GM21447 (cell line): ENCODE measurements around the gene FAM131B.

ENCODE experiments used
- ATAC-seq: cut with Tn5 transposase; IDR thresholded peaks from one replicate; pipeline ENCODE4 v1.9.1; 2021; ENCODE audit not compliant: unreplicated experiment

FAM131B gene

DNA sequence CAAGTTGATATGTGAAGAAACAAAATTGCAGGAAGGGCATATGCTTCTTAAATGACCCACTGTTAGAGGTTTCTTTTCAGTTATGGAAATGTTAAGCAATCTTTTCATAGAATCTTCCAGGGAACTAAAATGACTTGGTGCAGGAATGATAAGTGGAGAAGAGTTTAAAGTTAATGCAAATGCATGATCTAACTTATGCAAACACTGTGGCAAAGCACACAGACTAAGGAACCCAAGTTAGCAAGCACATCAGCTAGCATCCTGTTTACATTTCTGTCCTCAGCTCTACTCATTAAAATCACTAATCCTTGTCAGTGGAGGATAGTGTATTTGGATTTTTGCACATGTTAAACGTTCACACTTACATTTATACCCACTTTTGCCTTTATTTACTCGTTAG lies 37.3 kb downstream of the FAM131B start:
- peak; percentile 62 for ATAC-seq

DNA sequence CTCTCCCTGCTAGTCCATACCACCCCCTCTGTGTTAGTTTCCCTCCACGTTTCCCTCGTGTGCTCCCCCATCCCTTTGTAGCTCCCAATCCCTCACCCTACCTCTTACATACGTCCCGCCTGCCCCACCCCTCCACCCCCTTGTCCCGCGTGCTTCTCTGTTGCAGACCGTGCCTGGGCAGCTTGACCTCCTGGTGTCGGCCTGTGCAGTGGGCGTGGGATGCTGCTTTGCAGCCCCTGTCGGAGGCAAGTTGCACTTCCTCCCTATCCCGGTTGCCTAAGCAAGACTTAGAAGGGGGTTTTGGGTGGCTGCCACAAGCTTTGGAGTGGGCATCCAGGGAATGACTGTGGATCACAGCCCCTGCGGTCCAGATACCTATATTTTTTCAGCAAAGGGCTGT lies 38.9 kb downstream of the FAM131B start:
- ATAC-seq, result no peak

DNA sequence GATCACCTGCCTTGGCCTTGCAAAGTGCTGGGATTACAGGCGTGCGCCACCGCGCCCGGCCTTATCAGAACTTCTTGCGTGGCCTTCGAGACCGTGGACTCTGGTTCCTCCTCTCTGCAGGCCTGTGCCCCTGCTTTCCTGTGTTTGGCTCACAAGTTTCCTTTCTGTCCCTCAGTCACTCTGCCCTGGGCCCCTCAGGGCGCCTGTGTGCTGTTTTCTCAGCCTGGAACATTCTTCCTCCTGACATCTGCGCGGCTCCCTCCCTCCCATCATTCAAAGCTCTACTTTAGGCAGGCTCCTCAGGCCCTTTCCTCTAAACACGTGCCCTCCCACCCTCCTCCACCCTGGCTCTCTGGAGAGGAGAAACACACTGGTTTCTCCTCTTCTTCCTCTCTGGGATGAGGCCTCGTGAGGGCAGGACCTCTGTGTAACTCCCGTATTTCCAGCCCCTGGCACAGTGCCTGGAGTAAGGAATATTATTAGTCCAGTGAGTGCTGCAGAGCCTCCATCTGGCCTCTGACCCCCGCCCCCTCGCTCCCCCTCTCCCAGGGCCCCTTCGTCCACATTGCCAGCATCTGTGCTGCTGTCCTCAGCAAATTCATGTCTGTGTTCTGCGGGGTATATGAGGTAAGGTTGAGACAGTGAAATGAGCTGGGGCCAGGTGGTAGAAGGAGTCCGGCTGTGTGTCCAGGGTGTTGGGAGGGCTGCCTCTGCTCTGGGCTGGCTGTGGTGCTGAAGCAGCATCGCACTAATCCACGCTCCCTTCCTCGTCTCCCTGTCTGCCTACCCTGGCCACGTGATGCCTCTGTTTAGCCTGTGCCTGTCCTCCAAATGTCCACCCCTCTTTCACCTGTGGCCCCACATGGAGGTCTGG lies 39.5 kb downstream of the FAM131B start:
- no peak for ATAC-seq

DNA sequence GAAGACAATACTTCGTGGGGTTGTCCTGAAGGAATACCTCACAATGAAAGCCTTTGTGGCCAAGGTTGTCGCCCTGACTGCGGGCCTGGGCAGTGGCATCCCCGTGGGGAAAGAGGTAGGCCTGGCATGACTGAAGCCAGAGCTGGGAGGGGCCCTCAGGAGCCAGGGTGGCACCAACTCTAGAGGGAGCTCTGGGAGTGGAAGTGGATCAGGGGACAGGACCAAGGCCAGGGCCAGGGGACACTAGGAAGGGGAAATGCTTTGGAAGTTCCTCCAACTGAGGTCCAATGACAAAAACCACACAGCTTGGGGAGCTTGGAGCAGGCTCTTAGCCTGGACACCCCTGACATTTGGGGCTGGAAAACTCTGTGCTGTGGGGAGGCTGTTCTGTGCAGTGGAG lies 40.8 kb downstream of the FAM131B start:
- no peak for ATAC-seq

DNA sequence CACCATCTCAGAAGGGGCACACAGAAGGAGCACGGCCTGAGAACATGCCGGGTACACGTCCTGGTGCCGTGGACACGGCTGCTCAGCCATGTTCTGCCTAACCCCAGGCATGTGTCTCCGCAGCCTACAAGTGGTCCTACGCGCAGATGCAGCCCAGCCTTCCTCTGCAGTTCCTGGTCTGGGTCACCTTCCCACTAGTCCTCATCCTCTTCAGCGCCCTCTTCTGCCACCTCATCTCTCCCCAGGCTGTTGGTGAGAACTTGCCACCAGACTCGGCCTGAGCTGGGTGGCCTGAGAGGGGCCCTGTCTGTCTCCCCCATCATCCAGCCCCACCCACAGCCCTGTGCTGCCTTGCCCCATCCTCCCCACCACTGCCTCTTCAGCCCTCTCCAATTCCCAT lies 41.3 kb downstream of the FAM131B start:
- no peak for ATAC-seq

DNA sequence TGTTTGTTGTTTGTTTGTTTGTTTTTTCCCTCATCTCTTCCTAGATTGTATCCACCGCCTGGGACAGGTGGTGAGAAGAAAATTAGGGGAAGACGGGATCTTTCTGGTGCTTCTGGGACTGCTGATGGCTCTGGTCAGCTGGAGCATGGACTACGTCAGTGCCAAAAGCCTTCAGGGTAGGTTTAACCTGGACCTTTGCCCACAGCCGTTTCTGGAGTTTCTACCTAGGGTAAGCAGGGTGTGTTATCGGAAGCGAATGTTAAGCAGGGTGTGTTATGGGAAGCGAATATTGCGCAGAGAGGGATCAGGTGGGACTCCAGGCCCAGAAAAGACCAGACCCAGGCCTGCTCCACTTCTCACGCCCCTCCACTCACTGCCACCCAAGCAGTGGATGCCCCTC lies 41.9 kb downstream of the FAM131B start:
- no peak for ATAC-seq

DNA sequence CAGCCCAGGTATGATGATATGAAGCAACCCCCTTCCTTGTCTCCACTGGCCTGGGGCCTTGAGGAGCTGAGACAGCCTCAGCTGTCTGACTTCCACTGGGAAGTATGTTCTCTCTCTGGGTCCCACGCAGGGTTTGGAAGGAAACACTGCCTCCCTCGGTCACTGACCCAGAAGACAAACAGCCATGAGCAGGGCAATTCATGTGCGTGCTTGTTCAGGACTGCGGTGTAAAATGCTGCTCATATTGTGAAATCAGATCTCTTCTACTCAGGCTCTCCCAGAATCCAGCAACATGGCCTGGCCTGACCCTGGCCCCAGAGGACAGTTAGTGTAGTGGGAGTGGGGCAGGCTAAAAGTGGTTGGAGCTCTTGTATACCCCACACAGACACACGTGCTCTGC lies 43.9 kb downstream of the FAM131B start:
- no peak for ATAC-seq

DNA sequence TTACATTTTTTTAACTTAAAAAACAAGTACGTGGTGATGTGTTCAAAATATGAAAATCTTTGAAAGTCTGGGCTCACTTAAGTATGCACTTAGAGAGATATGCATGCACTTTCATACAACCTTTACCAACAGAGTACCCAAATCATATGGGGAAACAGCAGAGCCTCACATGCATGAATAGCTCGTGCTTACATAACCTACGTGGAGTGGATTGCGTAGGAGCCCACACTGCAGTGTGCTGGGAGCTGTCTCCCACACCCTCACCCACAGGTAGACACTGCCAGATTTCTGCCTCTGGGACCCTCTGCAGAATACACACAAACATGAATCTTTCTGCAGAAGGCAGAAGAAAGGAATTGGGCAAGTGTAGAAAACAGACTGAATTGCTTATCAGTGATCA lies 46.0 kb downstream of the FAM131B start:
- no peak for ATAC-seq

DNA sequence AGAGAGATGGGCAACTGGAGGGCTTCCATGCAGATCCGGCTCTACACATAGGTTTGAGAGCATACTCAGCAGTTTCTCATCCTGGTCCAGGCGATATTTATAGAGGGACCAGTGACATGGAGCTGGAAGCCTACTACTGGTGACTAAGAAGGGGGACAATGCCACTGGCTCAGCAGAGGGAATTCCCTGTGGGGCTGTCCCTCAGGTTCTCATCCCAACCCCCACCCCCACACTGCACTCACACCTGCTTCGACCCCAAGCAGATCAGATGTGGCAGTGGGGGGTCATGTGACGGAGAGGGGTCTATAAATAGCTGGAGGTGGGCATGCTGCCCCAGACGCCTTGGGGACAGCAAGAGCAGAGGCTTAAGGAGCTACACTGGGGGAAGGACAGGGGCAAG lies 46.7 kb downstream of the FAM131B start, which contains the start of gene CLCN1:
Gene CLCN1, plus strand, starts transcription at position 336 of the 400 bp plus-strand sequence. CDS start 102 bp downstream, outside the sequence.
- ATAC-seq, result no peak

DNA sequence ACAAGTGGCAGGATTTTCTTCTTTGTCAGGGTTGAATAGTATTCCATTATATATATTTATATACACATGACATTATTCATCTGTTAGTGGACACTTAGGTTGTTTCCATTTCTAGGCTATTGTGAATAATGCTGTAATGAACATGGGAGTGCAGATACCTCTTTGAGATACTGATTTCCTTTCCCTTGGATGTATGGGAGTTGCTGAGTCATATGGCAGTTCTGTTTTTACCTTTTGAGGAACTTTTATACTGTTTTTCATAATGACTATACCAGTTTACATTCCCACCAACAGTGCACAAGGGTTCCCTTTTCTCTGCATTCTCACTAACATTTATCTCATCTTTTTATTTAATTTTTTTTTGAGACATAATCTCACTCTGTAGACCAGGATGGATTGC lies 48.4 kb downstream of the FAM131B start:
- no peak for ATAC-seq

DNA sequence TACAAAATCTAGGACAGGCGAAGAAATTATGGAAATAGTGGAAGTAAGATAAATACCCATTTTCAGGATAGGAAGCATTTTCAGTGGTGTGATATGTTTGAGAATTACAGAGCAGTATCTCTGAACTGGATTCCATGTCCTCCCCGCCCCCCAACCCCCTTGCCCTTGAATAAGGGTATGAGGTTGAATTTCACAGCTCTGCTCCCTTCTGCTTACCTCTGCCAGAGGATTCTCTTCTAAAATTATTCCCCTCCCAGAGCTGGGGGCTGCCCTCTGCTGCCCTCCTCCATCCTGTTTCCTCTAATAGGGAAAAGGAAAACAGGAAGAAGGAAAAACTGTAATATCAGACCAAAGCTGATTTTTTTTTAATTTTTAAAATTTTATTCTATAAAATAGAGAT lies 53.9 kb downstream of the FAM131B start:
- ATAC-seq, result no peak

DNA sequence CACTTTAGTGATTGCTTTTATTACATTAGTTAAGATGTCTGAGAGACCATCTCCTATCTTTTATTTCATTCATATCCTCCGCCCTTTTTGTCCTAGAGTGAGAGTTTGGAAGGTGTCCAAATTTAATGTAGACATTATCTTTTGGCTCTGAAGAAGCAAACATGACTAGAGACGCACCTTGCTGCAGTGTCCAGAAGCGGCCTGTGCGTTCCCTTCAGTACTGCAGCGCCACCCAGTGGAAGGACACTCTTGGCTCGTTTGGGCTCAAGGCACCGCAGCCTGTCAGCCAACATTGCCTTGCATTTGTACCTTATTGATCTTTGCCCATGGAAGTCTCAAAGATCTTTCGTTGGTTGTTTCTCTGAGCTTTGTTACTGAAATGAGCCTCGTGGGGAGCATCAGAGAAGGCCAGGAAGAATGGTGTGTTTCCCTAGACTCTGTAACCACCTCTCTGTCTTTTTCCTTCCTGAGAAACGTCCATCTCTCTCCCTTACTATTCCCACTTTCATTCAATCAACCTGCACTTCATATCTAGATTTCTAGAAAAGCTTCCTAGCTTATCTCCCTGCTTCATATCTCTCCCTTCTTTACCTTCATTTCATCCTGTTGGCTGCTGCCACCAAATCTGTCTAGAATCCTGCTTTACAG lies 57.0 kb downstream of the FAM131B start:
- no peak for ATAC-seq

DNA sequence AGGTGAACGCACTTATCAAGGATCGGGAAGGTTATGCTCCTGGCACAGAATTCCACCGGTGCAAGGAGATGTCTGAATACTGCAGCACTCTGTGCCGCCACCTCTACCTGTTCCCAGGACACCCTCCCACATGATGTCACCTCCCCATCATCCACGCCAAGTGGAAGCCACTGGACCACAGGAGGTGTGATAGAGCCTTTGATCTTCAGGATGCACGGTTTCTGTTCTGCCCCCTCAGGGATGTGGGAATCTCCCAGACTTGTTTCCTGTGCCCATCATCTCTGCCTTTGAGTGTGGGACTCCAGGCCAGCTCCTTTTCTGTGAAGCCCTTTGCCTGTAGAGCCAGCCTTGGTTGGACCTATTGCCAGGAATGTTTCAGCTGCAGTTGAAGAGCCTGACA lies 57.6 kb downstream of the FAM131B start:
- no peak for ATAC-seq

DNA sequence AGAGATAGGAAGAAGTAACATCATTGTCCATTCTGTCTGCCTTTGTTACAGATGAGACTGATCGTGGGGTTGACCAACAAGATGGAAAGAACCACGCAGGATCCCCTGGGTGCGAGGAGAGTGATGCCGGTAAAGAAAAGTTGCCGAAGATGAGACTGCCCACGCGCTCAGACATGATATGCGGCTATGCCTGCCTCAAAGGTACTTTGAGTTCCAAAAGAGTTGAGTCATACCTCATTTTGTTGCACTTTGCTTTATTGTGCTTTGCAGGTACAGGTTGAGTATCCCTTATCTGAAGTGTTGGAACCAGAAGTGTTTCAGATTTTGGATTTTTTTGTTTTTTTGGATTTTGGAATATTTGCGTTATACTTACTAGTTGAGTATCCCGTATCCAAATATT lies 58.8 kb downstream of the FAM131B start:
- no peak for ATAC-seq
